ENCODE measurements around the gene SPOUT1. TPM values are rescaled to one million over a fixed set of nuclear protein-coding genes. Genes with fewer than 3 reads are reported as not detected.
"Not testable (repeated sequence)": the region's sequence is repeated elsewhere in the genome, so short reads cannot be mapped to it uniquely, and the experiment has no call there.

SPOUT1 gene
- total RNA-seq, 1 donor from 2014 or later: 55.0 TPM

- DNase-seq (ENCODE audit: low spot score): no peak
Measured at GRCh38 chr9:128810873-128811272, 18.7 kb downstream of the SPOUT1 start.

DNA sequence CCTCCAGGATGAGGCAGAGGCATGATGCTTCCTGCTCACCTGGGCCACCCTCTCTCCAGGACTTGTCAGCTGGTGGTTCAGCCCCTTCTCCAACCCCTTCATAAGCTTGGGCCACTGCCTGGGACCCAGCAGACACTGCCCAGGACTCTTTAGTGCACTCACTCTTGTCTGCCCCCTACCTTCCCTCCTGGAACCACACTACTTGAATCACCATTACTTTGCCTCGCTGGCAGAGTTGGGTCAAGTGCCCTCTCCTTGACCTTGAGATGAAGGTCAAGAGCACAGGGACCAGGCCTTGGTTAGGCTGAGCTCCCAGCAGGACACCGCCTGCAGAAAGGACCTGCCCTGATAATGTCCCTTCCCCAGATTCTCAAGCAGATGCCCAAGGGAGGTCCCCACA, 19.8 kb downstream of the SPOUT1 start:
- DNase-seq (ENCODE audit: low spot score): no peak

DNA sequence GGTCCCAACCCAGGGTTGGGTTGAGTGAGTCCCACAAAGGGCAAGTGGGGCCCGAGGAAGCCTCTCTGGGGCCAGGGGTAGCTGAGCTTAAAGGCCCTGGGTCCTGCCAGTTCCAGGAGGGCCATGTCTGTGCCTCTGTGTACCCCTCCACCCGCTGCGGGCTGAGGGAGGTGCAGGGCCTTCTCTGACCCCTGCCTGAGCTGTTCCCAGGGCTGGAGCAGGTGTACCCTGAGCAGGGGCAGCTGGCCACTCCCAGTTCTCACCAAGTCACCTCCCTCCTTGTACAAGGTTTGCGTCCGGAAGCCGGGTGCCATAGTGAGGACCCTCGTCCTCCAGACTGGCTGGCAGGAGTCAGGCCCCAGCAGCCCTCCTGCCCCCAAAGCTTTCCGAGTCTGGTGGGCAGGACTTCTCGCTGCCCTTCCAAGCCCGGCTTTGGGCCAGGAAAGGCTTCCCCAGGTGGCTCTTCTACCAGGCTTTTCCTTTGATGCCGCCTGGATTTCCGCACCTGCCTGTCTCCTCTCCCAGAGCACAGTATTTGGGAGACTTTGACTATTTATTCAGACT, 20.5 kb downstream of the SPOUT1 start:
- no peak for DNase-seq (ENCODE audit: low spot score)

DNA sequence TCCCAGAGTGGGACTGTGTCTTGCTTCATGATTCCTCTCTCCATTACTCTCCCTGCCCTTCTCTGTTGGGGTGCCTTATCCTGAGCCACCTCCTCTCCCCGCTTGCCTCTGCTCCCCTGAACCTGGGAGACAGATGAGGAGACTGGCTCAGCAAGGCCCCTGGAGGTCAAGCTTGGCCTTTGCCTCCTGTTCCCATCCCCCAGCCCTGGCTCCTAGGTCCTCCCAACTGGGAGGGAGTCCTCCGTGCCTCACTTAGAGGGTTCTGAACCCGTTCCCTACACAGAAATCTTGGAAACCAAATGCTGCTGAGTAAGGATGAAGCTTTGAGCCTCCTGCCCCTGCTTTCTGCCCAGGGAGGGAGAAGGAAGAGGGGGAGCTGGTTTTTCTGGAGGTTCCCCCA, 21.1 kb downstream of the SPOUT1 start:
- DNase-seq (ENCODE audit: low spot score): no peak

- no peak for DNase-seq (ENCODE audit: low spot score)
Measured at GRCh38 chr9:128807827-128808226, 21.8 kb downstream of the SPOUT1 start.

GRCh38 chr9:128805661-128806060, 23.9 kb downstream of the SPOUT1 start:
- DNase-seq (ENCODE audit: low spot score): no peak

DNA sequence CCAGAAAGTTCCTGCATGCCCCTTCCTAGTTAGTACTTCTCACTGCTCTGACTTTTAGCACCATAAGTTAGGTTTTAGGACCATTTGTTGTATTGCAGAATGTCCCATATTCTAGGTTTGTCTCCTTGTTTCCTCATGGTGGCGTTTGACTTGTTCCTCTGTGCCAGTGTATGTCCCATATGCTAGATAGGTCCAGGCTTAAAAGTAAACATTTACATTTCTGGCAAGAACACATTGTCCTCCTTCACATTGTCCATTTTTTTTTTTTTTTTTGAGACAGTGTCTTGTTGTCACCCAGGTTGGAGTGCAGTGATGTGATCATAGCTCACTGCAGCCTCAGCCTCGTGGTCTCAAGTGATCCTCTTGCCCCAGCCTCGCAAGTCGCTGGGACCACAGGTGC, 27.1 kb downstream of the SPOUT1 start:
- no peak for DNase-seq (ENCODE audit: low spot score)

GRCh38 chr9:128800061-128800460, 29.5 kb downstream of the SPOUT1 start:
- DNase-seq (ENCODE audit: low spot score): no peak

- no peak for DNase-seq (ENCODE audit: low spot score)
Measured at GRCh38 chr9:128798896-128799295, 30.7 kb downstream of the SPOUT1 start.

GRCh38 chr9:128794961-128795360, 34.6 kb downstream of the SPOUT1 start:
- DNase-seq (ENCODE audit: low spot score): not testable (repeated sequence)

- no peak for DNase-seq (ENCODE audit: low spot score)
Measured at GRCh38 chr9:128792978-128793686, 36.5 kb downstream of the SPOUT1 start.

- DNase-seq (ENCODE audit: low spot score): no peak
Measured at GRCh38 chr9:128792134-128792533, 37.5 kb downstream of the SPOUT1 start.

DNA sequence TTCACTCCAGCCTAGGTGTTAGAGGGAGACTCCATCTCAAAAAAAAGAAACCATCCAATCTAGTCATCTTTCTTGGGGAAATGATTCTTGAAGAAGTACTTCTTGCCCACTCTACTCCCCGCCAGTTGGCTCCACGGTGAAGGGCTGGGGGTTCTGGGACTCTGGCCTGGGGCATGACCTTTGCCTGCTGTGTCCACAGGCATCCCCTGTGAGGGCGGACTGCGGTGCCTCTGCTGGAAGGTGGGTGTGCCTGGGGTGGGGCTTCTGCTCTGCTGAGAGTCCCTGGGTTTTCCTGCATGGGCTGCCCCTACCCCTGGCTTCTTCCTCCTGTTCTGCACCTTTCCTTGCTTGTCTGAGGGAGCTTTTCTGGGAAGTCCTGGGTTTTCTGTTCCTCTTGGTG, 39.1 kb downstream of the SPOUT1 start:
- DNase-seq (ENCODE audit: low spot score): no peak

GRCh38 chr9:128788445-128788844, 41.1 kb downstream of the SPOUT1 start:
- DNase-seq (ENCODE audit: low spot score): no peak

- DNase-seq (ENCODE audit: low spot score): no peak
Measured at GRCh38 chr9:128787659-128788058, 41.9 kb downstream of the SPOUT1 start.

- peak; percentile 91 for DNase-seq (ENCODE audit: low spot score)
Measured at GRCh38 chr9:128786681-128787601, 42.7 kb downstream of the SPOUT1 start, which contains the start of gene TBC1D13. Gene TBC1D13 (plus strand): TSS chr9:128787253. CDS start chr9:128787354, 101 bp downstream.

GRCh38 chr9:128785427-128785826, 44.2 kb downstream of the SPOUT1 start:
- DNase-seq (ENCODE audit: low spot score): no peak

DNA sequence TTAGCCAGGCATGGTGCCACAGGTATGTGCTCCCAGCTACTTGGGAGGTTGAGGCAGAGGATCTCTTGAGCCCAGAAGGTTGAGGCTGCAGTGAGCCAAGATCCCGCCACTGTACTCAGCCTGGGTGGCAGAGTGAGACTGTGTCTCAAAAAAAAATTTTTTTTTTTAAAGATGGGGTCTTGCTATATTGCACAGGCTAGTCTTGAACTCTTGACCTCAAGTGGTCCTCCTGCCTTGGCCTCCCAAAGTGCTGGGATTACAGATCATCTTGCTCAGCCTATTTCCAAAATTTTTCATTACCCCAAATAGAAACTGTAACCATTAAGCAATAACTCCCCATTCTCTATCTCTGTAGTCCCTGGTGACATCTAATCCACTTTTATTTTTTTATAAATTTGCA, 46.9 kb downstream of the SPOUT1 start:
- no peak for DNase-seq (ENCODE audit: low spot score)

DNA sequence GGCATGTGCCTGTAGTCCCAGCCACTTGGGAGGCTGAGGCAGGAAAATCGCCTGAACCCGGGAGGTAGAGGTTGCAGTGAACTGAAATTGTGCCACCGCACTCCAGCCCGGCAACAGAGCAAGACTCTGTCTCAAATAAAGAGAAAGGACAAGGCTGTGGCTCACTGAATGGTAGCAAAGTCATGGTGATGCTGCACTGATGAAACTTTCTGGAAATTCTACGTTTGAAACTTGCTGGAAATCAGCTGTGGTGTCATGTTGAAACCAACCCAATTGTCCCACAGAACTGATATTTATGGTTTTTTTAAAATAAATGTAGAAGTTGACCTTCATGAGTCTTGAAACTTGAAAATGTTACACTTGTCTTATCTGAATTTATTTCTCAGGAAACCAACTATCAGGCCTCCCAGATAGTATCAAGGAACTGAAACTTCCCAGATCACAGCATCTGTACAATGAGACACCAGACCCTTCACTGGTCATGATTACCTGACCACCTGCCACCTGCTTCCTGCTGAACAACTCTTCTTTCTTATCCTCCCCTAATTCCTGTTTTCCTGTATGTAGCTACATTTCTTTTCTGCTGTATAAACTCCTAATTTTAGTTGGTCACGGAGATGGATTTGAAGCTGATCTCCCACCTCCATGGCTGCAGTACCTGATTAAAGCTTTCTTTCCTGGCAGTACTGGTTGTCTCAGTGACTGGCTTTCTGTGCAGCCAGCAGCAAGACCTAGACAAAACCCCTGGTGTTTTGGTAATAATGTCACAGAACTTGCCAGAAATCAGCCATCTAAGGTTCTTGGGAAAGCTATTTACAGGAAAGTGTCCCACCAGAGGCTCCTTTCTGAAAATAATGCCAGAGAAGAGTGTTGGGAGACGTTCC, 48.2 kb downstream of the SPOUT1 start:
- no peak for DNase-seq (ENCODE audit: low spot score)

GRCh38 chr9:128780093-128780492, 49.5 kb downstream of the SPOUT1 start:
- not testable (repeated sequence) for DNase-seq (ENCODE audit: low spot score)

DNA sequence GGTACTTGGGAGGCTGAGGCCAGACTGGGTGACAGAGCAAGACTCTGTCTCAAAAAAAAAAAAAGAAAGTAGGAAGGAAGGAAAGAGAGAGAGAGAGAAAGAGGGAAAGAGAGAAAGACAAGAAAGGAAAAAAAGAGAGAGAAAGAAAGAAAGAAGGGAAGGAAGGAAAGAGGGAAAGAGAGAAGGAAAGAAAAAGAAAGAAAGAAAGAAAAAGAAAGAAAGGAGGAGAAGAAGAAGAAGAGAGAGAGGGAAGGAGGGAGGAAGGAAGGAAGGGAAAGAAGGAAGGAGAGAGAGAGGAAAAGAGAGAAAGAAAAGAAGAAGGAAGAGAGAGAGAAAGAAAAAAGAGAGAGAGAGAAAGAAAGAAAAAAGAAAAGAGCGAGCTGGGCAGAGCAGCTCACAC, 54.8 kb downstream of the SPOUT1 start:
- DNase-seq (ENCODE audit: low spot score): no peak

DNA sequence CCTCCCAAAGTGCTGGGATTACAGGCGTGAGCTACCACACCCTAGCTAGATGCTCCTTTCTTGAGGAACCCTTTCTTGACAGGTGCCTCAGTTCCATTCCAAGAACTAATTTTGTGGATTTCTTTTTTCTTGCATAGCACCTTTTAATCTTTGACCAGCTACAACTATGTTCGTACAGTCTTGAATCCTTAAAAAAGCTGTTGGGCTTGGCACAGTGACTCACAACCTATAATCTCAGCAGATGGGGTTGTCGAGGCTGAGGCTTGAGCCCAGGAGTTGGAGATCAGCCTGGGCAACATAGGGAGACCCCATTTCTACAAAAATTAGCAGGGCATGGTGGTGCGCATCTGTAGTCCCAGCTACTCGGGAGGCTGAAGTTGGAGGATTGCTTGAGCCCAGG, 56.5 kb downstream of the SPOUT1 start:
- DNase-seq (ENCODE audit: low spot score): no peak
